ENCODE data around the gene MALT1. TPM values are rescaled to one million over a fixed set of nuclear protein-coding genes. Genes with fewer than 3 reads are reported as not detected.
"Not testable (repeated sequence)": the region's sequence is repeated elsewhere in the genome, so short reads cannot be mapped to it uniquely, and the experiment has no call there.

MALT1 gene
- total RNA-seq, 4 donors from 2014 or later: 18.5 to 45.6 (median 30.1) TPM

- ATAC-seq (ENCODE audit: low FRiP score) (no peak), DNase-seq (ENCODE audit: low spot score) (no peak)
- TF ChIP-seq CTCF (IDR thresholded peaks at IDR 0.05): no peak
These were observed 30.8 kb upstream of the MALT1 start for GRCh38 chr18:58640428-58640805.

- TF ChIP-seq CTCF (IDR thresholded peaks at IDR 0.05): no peak
- no peak for ATAC-seq (ENCODE audit: low FRiP score)
These were observed 30.2 kb upstream of the MALT1 start for GRCh38 chr18:58640891-58641610.

GRCh38 chr18:58643557-58643956 lies 27.7 kb upstream of the MALT1 start:
- not testable (repeated sequence) for ATAC-seq (ENCODE audit: low FRiP score); DNase-seq (ENCODE audit: low spot score)

More at GRCh38 chr18:58640891-58641610, 30.2 kb upstream of the MALT1 start:
- no peak for DNase-seq (ENCODE audit: low spot score)

GRCh38 chr18:58645398-58645797 lies 25.9 kb upstream of the MALT1 start:
- DNase-seq (ENCODE audit: low spot score) (no peak), ATAC-seq (ENCODE audit: low FRiP score) (no peak)
- TF ChIP-seq CTCF (IDR thresholded peaks at IDR 0.05): no peak

GRCh38 chr18:58646334-58646862 lies 24.9 kb upstream of the MALT1 start:
- ATAC-seq (ENCODE audit: low FRiP score) (no peak), DNase-seq (ENCODE audit: low spot score) (no peak)
- TF ChIP-seq CTCF (IDR thresholded peaks at IDR 0.05): no peak

GRCh38 chr18:58649966-58650816 lies 21.1 kb upstream of the MALT1 start:
- no peak for TF ChIP-seq CTCF (IDR thresholded peaks at IDR 0.05)
- no peak for DNase-seq (ENCODE audit: low spot score)
- no peak for ATAC-seq (ENCODE audit: low FRiP score)

- not testable (repeated sequence) for ATAC-seq (ENCODE audit: low FRiP score); DNase-seq (ENCODE audit: low spot score)
These were observed 20.4 kb upstream of the MALT1 start for GRCh38 chr18:58650830-58651229.

GRCh38 chr18:58653144-58653722 lies 18.0 kb upstream of the MALT1 start:
- not testable (repeated sequence) for DNase-seq (ENCODE audit: low spot score); ATAC-seq (ENCODE audit: low FRiP score)

Measured in omental fat pad (tissue), 4 donors.